Liver (tissue), 3 donors: ENCODE measurements around the gene GLI2.

Experiments used
- CTCF ChIP-seq: fragments of 150-350 bp; IDR thresholded peaks from 2 replicates; pipeline ENCODE4 v1.5.1; 2017; ENCODE audit warnings: improper control_type of control experiment, low read depth, low read length; ENCODE audit not compliant: missing input control
- GABPA ChIP-seq, 2 donors: IDR thresholded peaks in 1 of 2; conservative IDR thresholded peaks in 1 of 2; 2 replicates each; pipeline ENCODE4 v1.6.1; 2016; ENCODE audit warnings: antibody characterized with exemption in 2 of 2, mild to moderate bottlenecking in 1 of 2, moderate library complexity in 1 of 2
- MAX ChIP-seq: IDR thresholded peaks from 2 replicates; pipeline ENCODE4 v1.6.1; 2016; ENCODE audit warnings: antibody characterized with exemption
- RXRA ChIP-seq, 2 donors: IDR thresholded peaks; 2 replicates each; pipeline ENCODE4 v1.6.1; 2017 to 2018; ENCODE audit warnings: antibody characterized with exemption in 2 of 2, mild to moderate bottlenecking in 1 of 2
- TAF1 ChIP-seq: conservative IDR thresholded peaks from 2 replicates; pipeline ENCODE4 v1.6.1; 2016; ENCODE audit warnings: antibody characterized with exemption, mild to moderate bottlenecking
- YY1 ChIP-seq: IDR thresholded peaks from 2 replicates; pipeline ENCODE4 v1.6.1; 2016; ENCODE audit warnings: antibody characterized with exemption, mild to moderate bottlenecking
- donor health status: healthy.
- donor health status: healthy.

GRCh38 chr2:120710256-120710655 lies 25.4 kb upstream of the GLI2 start:
- TF ChIP-seq CTCF, result no peak
- no peak for TF ChIP-seq RXRA (IDR thresholded peaks at IDR 0.05)
- TF ChIP-seq YY1, result no peak
- no peak for TF ChIP-seq GABPA (IDR thresholded peaks at IDR 0.05 in 1 of 2, conservative IDR thresholded peaks at IDR 0.05 in 1 of 2)
- TF ChIP-seq MAX, result no peak
- TF ChIP-seq TAF1, result no peak
